ENCODE data around the gene STRIP2.
"Not testable (repeated sequence)": the region's sequence is repeated elsewhere in the genome, so short reads cannot be mapped to it uniquely, and the experiment has no call there.

Gene STRIP2

DNA sequence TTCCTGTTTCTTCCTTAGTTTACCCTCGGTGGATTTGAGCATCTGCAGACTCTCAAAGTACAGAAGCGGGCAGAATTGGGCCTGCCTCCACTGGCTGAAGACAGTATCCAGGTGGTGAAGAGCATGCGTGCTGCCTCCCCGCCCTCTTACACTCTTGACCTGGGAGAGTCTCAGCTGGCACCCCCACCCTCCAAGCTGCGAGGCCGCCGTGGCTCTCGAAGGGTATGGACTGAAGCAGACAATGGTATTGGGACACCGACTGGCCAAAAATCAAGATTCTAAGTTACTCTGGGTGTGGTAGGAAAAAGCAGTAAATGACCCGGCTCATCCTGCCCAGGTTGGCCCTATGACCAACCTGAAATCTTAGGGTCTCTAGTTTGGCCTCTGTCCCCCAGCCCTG, 22.2 kb downstream of the STRIP2 start:
- no peak for DNase-seq (ENCODE audit: low spot score)

DNA sequence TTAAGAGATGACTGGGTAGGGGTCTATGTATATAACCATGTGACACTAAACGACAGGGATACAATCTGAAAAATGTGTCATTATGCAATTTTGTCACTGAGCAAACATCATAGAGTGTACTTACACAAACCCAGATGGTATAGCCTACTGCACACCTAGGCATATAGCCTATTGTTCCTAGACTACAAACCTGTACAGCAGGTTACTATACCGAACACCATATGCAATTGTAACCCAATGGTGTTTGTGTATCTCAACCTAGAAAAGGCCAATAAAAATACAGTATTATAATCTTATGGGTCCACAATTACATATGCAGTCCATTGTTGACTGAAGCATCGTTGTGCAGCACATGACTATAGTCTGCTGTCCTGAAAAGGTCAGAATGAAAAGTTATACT, 22.9 kb downstream of the STRIP2 start:
- DNase-seq (ENCODE audit: low spot score): no peak

GRCh38 chr7:129458171-129458570, 23.9 kb downstream of the STRIP2 start:
- DNase-seq (ENCODE audit: low spot score): no peak

DNA sequence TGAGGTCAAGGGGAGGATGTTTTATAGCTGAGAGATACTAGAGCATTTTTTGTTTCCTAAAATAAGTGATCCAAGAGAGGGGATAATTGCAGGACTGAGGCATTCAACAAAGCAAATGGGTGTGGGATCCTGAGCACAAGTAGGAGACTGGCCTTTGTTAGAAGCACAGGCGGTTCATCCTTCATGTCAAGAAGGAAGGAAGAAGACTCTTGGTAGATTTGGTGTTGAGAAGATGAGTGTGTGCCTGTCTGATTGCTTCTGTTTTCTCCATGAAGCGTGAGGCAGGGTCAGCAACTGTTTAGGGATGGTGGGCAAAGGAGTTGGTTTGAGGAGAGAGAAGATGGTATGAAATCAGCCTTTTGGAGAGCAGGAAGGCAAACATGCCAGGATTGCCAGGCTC, 27.6 kb downstream of the STRIP2 start:
- no peak for DNase-seq (ENCODE audit: low spot score)

- DNase-seq (ENCODE audit: low spot score): no peak
Measured at GRCh38 chr7:129462420-129462819, 28.2 kb downstream of the STRIP2 start.

DNA sequence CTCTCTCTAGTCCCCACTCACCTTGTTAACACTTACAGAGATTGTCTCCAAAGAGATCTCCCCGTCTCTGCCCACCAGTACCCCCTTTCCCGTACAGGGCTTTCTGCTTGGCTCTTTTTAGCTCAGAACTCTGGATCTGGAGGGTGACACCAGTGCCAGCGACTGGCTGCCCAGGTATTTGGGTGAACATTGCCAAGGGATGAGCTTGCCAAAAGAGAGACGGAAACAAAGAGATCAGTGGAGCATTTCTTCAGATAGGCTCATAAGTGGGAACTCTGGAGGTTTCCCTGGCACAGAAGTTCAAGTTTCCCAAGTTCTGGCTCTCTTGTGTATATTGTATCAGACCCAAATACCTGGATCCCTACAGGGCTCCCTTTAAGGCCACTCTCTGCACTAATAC, 30.0 kb downstream of the STRIP2 start:
- no peak for DNase-seq (ENCODE audit: low spot score)

DNA sequence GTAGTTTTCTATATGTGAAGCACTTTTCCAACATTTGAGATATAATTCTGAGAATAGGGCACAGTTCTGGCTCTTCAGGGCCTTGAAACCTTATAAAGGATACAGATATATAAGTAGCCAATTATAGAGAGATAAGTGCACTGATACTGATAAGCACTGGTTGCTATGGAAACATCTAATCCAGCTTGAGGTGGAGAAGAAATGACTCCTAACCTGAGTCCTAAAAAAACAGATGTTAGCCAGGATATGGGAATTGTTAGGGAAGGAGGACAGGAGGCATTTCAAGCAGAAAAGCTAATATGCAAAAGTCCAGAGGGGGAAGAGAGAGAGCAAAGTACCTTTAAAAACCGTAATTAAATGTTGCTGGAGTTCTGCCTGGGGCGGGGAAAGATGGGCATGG, 30.8 kb downstream of the STRIP2 start:
- DNase-seq (ENCODE audit: low spot score): no peak

DNA sequence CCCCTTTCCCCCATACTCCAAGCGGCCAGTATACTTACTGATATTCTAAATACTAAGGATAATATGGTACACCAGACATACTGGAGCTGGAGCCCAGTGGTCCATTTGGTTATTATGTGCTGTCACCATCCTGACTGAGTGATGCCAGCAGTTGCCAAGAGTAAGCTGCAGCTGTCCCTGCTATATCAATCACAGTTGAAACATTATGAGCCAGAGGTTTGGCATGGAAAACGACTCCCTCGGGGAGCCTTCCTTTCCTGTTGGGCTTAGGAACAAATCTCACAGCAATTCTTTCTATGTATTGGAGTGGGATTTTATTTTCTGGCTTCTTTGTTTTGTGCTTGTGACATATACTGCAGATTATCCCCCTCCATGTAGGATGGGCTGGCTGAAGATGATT, 32.6 kb downstream of the STRIP2 start:
- DNase-seq (ENCODE audit: low spot score): no peak

- DNase-seq (ENCODE audit: low spot score): no peak
Measured at GRCh38 chr7:129468087-129468486, 33.9 kb downstream of the STRIP2 start.

DNA sequence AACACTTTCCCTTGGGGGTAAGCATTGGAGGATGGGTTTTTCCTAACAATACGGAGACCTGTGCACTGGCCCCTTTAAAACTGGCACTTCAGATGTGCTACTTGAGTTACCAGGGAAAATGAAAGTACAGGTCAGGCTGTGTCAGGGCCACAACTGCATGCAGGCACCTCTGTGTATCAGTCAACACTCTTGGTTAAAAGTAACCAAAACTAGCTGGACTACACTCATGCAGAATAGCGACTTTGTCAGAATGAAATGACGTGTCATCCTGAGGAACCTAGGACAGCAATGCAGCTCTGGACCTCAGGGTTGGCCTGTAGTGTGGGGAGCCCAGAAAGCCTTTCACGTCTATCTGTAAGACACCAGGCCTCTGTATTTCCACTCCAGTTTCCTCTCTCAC, 34.3 kb downstream of the STRIP2 start:
- no peak for DNase-seq (ENCODE audit: low spot score)

- no peak for DNase-seq (ENCODE audit: low spot score)
Measured at GRCh38 chr7:129469930-129470329, 35.7 kb downstream of the STRIP2 start.

DNA sequence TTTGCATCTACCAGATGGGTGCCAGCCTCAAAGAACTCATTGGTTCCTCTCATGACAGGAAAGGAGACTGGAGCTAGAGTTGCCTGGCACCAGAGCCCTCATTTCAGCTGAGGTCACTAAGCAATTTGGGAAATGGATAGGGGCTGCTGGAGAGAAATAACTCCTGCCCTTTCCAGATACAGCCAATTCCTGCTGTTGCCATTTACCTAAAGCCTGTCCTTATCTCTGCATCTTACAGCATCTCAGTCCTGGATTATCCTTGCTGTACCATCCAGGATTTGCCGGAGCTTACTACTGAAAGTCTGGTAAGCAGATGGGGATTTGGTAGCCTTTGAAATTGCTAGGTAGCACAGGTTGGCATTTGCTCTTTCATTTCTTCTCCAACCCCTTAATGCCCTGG, 36.2 kb downstream of the STRIP2 start:
- no peak for DNase-seq (ENCODE audit: low spot score)

DNA sequence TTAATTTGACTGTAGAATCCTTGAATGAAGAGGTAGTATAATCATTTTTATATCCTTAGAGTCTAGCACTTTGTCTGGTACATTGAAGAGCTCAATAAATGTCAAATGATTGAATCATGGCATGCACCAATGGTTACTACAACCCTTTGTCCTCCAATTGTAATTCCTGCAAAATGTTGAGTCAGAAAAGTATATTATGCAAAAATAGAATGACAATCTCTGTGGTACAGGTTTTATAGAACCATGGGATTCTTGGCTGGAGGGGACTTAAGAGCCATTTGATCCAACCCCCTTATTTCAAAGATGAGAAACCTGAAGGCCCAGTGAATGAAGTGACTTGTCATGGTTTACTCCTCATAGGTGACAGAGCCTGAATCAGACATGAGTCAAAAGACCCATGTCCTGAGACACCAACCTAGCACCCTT, 37.2 kb downstream of the STRIP2 start:
- no peak for DNase-seq (ENCODE audit: low spot score)

DNA sequence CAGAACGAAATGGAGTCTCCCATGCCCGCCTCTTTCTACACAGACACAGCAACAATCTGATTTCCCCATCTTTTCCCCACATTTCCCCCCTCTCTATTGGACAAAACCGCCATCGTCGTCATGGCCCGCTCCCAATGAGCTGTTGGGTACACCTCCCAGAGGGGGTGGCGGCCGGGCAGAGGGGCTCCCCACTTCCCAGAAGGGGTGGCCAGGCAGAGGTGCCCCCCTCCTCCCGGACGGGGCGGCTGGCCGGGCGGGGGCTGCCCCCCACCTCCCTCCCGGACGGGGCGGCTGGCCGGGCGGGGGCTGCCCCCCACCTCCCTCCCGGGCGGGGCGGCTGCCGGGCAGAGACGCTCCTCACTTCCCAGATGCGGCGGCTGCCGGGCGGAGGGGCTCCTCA, 41.7 kb downstream of the STRIP2 start:
- not testable (repeated sequence) for DNase-seq (ENCODE audit: low spot score)

DNA sequence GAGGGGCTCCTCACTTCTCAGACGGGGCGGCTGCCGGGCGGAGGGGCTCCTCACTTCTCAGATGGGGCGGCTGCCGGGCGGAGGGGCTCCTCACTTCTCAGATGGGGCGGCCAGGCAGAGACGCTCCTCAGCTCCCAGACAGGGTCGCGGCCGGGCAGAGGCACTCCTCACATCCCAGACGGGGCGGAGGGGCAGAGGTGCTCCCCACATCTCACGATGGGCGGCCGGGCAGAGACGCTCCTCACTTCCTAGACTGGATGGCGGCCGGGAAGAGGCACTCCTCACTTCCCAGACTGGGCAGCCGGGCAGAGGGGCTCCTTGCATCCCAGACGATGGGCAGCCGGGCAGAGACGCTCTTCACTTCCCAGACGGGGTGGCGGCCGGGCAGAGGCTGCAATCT, 42.2 kb downstream of the STRIP2 start:
- DNase-seq (ENCODE audit: low spot score): not testable (repeated sequence)

DNA sequence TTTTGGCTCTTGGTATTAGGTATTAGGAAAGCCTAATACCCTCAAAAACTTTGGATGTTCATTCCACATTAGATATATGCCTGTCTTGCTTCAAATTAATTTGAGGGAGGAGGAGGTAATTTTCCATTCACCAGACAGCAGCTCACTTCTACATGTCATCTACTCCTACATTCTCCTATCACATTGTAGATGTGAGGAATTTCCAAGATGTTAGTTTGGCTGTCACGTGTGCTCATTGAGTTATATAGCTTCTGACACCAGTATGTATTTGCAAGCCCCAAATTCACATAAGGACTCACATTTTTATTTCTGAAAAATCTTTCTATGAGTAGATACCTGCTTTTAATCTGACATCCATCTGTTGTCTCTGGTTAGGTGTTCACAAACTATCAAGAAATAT, 45.6 kb downstream of the STRIP2 start:
- no peak for DNase-seq (ENCODE audit: low spot score)

GRCh38 chr7:129480674-129481363, 46.6 kb downstream of the STRIP2 start:
- no peak for DNase-seq (ENCODE audit: low spot score)

- DNase-seq (ENCODE audit: low spot score): not testable (repeated sequence)
Measured at GRCh38 chr7:129481376-129481775, 47.1 kb downstream of the STRIP2 start.

DNA sequence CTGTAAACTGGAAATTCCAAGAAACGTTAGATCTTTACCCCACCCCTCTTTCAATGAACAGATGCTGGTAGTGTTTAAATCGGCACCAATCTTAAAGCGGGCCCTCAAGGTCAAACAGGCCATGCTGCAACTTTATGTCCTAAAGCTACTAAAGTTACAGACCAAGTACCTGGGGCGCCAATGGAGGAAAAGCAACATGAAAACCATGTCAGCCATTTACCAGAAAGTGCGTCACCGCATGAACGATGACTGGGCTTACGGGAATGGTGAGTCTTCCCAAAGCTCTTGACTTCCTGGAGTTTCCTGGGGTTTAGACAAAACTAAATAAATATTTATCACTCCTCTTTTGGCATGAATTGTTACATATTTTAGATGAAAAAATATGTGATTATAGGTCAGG, 48.5 kb downstream of the STRIP2 start:
- DNase-seq (ENCODE audit: low spot score): no peak

- no peak for DNase-seq (ENCODE audit: low spot score)
Measured at GRCh38 chr7:129489491-129489890, 55.3 kb downstream of the STRIP2 start.

DNA sequence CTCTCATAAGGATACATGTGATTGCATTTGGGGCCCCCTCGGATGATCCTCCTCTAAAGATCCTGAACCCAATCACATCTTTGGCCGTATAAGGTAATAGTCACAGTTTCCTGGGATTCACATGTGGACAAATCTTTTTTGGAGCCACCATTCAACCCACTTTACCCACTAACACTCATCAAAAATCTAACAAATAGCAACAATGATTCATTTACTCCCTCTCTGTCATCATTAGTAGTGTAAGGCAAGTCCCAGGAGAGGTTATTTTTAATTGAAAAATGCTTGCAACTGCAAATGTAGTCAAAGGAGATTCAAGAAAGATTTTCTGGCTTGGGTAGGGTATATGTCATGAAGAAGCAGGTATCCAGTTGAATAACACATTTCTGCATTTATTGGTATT, 58.2 kb downstream of the STRIP2 start:
- no peak for DNase-seq (ENCODE audit: low spot score)

DNA sequence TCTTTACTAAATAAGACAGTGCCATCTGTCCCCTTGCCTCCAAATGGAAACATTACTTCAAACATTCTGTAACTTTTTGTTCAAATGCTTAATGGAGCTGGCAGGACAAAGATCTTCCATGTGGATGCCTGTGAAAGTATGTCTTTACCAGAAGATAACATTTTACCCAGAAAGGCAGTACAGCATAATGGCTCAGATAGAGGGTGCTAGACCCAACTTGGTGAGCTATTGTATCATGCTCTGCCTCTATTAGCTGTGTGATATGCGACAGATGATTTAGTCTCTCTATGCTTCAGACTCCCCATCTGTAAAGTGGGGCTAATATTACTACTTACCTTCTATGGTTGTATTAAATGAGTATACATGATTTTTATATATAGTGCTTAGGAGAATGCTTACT, 59.3 kb downstream of the STRIP2 start:
- DNase-seq (ENCODE audit: low spot score): no peak

GRCh38 chr7:129494041-129494440, 59.8 kb downstream of the STRIP2 start:
- DNase-seq (ENCODE audit: low spot score): no peak

DNA sequence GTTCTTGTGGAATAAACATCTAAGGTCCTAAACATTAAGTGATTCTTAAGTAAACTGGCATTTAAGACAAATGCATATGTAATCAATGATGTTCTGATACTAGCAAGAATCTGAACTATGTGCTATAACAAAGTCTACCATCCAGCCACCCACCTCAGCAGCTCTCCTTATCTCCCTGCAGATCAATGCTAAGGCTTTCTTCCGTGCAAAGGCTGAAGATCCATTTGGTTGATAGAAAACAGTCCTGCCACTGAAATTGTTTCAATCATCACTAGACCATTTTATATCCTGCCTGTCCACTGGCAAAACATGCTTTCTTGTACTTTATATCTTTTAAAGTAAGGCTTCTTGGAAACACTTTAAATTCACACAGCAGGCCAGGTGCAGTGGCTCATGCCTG, 61.8 kb downstream of the STRIP2 start:
- DNase-seq (ENCODE audit: low spot score): no peak

- no peak for DNase-seq (ENCODE audit: low spot score)
Measured at GRCh38 chr7:129496653-129497052, 62.4 kb downstream of the STRIP2 start.
